K562 (cell line): ENCODE measurements around the gene CFAP206. TPM values are rescaled to one million over a fixed set of nuclear protein-coding genes. Genes with fewer than 3 reads are reported as not detected.

ENCODE experiments used
- ATAC-seq: fragments of 200-7000 bp; cut with Tn5 transposase; 3 replicates; pipeline ENCODE4 v1.9.1; 2020; ENCODE audit warnings: moderate library complexity
- BruUV-seq: library from RNA; stranded (reverse); fragments of 400-500 nt; replicated peaks from 2 replicates; lab custom pipeline; 2021; lab: Mats Ljungman, UMichigan
- CTCF ChIA-PET: fragments of 300-600 bp; formaldehyde crosslinking; extraction: SDS; loops from one replicate; lab custom pipeline; 2021; ENCODE audit warnings: low intra/inter-chr PET ratio; lab: Yijun Ruan, JAX
- POLR2A ChIA-PET: fragments of 300-600, 350-650 bp; sonication (Branson Sonifier 250); formaldehyde crosslinking; extraction: SDS; loops from one replicate; lab custom pipeline; 2021; ENCODE audit warnings: antibody characterized with exemption, inconsistent platforms; lab: Yijun Ruan, JAX
- DNase-seq, 4 experiments: peaks; one replicate each; pipeline versions ENCODE4 v3.0.0 to v3.0.0-alpha.2; 2011 to 2018; ENCODE audit warnings: low spot score in 3 of 4, mixed read lengths in 3 of 4; ENCODE audit errors: extremely low read depth in 1 of 4
- FAIRE-seq: peaks from 2 replicates; lab custom pipeline; 2011; peaks lifted over from hg19 to GRCh38; lab: Jason Lieb, UNC
- H2AFZ ChIP-seq: 2 replicates; pipeline ENCODE4 v1.6.0; 2011; ENCODE audit warnings: low read depth, low read length, control low read depth, inconsistent platforms
- H3K27ac ChIP-seq: fragments of 200-600 bp; 3 replicates; pipeline ENCODE4 v1.8.0; 2011; ENCODE audit warnings: low read depth, mild to moderate bottlenecking, control low read depth, inconsistent platforms, low read length, moderate library complexity, mixed read lengths; ENCODE audit errors: extremely low read depth
- H3K27me3 ChIP-seq, 2 experiments: fragments of 300-600 bp in 1 of 2; 2 replicates in 1 of 2; 3 replicates in 1 of 2; pipeline versions ENCODE4 v1.6.0 to v1.8.0; 2011; ENCODE audit warnings: inconsistent platforms in 2 of 2, low read length in 2 of 2, mild to moderate bottlenecking in 1 of 2, mixed read lengths in 1 of 2, moderate library complexity in 1 of 2; ENCODE audit not compliant: control insufficient read depth in 2 of 2, insufficient read depth in 2 of 2
- H3K36me3 ChIP-seq: fragments of 300-600 bp; 3 replicates; pipeline ENCODE4 v1.8.0; 2011; ENCODE audit warnings: mild to moderate bottlenecking, low read length, inconsistent platforms; ENCODE audit not compliant: control insufficient read depth, insufficient read depth
- H3K4me1 ChIP-seq, 2 experiments: fragments of 200-600 bp in 1 of 2; replicated peaks in 1 of 2; 2 replicates in 1 of 2; 3 replicates in 1 of 2; pipeline versions ENCODE4 v1.5.1 to v1.8.0; 2011; ENCODE audit warnings: inconsistent platforms in 2 of 2, low read length in 2 of 2, mild to moderate bottlenecking in 1 of 2, mixed read lengths in 1 of 2, moderate library complexity in 1 of 2; ENCODE audit not compliant: control insufficient read depth in 2 of 2, insufficient read depth in 2 of 2
- H3K4me2 ChIP-seq: 2 replicates; pipeline ENCODE4 v1.6.1; 2011; ENCODE audit warnings: low read length, control low read depth, inconsistent platforms, mixed read lengths; ENCODE audit not compliant: insufficient read depth
- H3K4me3 ChIP-seq: fragments of 200-600 bp; sonication (generic), shearing (Covaris generic); 2 replicates; pipeline ENCODE4 v1.5.1; 2016; ENCODE audit warnings: control low read depth, inconsistent platforms
- H3K79me2 ChIP-seq: fragments of 200-600 bp; 3 replicates; pipeline ENCODE4 v1.8.0; 2011; ENCODE audit warnings: low read length, inconsistent platforms; ENCODE audit not compliant: control insufficient read depth, insufficient read depth
- H3K9ac ChIP-seq, 2 experiments: 2 replicates each; pipeline versions ENCODE4 v1.6.0 to v1.6.1; 2011; ENCODE audit warnings: low read depth in 2 of 2, low read length in 2 of 2, control low read depth in 1 of 2, inconsistent platforms in 1 of 2, mild to moderate bottlenecking in 1 of 2, mixed read lengths in 1 of 2; ENCODE audit not compliant: insufficient read depth in 1 of 2
- H3K9me1 ChIP-seq: one replicate; pipeline ENCODE4 v1.6.0; 2011; ENCODE audit warnings: inconsistent platforms, mild to moderate bottlenecking, low read length, moderate library complexity; ENCODE audit not compliant: control insufficient read depth, insufficient read depth
- H3K9me3 ChIP-seq: replicated peaks from 2 replicates; pipeline ENCODE4 v1.5.1; 2011; ENCODE audit warnings: low read depth, low read length, inconsistent platforms; ENCODE audit not compliant: control insufficient read depth, insufficient read depth
- H4K20me1 ChIP-seq: replicated peaks from 2 replicates; pipeline ENCODE4 v1.6.1; 2011; ENCODE audit warnings: low read length, inconsistent platforms, mixed read lengths; ENCODE audit not compliant: control insufficient read depth, insufficient read depth
- EGR1 ChIP-seq: fragments of 450-650 bp; conservative IDR thresholded peaks from 2 replicates; pipeline ENCODE4 v1.6.1; 2017; ENCODE audit warnings: mild to moderate bottlenecking
- EP300 ChIP-seq: IDR thresholded peaks from 2 replicates; pipeline ENCODE4 v1.6.1; 2012; ENCODE audit warnings: low read length, improper control_type of control experiment
- KDM1A ChIP-seq, 2 experiments: fragments of 450-650 bp; IDR thresholded peaks; 2 replicates each; pipeline ENCODE4 v1.6.1; 2016; ENCODE audit warnings: mild to moderate bottlenecking in 2 of 2
- PML ChIP-seq: IDR thresholded peaks from 2 replicates; pipeline ENCODE4 v1.6.1; 2012; ENCODE audit warnings: low read length, inconsistent platforms
- RBM25 ChIP-seq: fragments of 200-400 bp; formaldehyde crosslinking; IDR thresholded peaks from 2 replicates; pipeline ENCODE4 v1.6.1; 2018; ENCODE audit warnings: low read length, low read depth, moderate library complexity; ENCODE audit not compliant: severe bottlenecking
- REST ChIP-seq, 2 experiments: fragments of 450-650 bp; formaldehyde crosslinking in 1 of 2; IDR thresholded peaks; 2 replicates each; pipeline versions ENCODE4 v1.4.0 to v1.6.1; 2014 to 2020; ENCODE audit warnings: mild to moderate bottlenecking in 2 of 2, borderline replicate concordance in 1 of 2, low read depth in 1 of 2
- SMAD3 ChIP-seq: fragments of 450-650 bp; formaldehyde crosslinking; conservative IDR thresholded peaks from 2 replicates; pipeline ENCODE4 v1.4.0; 2020; ENCODE audit warnings: mild to moderate bottlenecking
- TBL1XR1 ChIP-seq, 2 experiments: IDR thresholded peaks; 2 replicates each; pipeline ENCODE4 v1.6.1; 2012; ENCODE audit warnings: improper control_type of control experiment in 2 of 2, low read length in 2 of 2, mild to moderate bottlenecking in 1 of 2
- WGBS: fragments of 100-300 bp; shearing (Covaris generic); methylation state at CpG from one replicate; pipeline ENCODE4 v1.1.6; 2016; ENCODE audit warnings: low coverage, mixed read lengths; ENCODE audit not compliant: insufficient coverage; ENCODE audit errors: missing lambda C conversion rate; 5-methylcytosine and 5-hydroxymethylcytosine counted together
- in situ Hi-C: fragments of 300-500 bp; cut with MboI; formaldehyde crosslinking; loops from 4 replicates; pipeline ENCODE4 v1.15.0; 2018; ENCODE audit warnings: inconsistent platforms, mixed read lengths
- intact Hi-C: fragments of 100-400 bp; cut with micrococcal nuclease; formaldehyde crosslinking; loops from 2 replicates; pipeline ENCODE4 v1.14.2; 2022
- polyA plus RNA-seq, 8 experiments: library from polyadenylated mRNA; depleted of rRNA in 4 of 8; stranded (reverse) in 5 of 8; unstranded in 3 of 8; fragments of >200 nt; fragmentation: Nextera tagmentation in 2 of 8; fragmentation: Illumina TruSeq in 1 of 8; extraction: Ambion mirVana in 2 of 8; extraction: Trizol in 1 of 8; gene quantifications; 2 replicates each; pipeline versions ENCODE4 v1.2.1 to v1.2.3, GENCODE V29; 2011 to 2014; ENCODE audit warnings: inconsistent platforms in 1 of 8, missing spikeins in 1 of 8
- total RNA-seq, 7 experiments: library from RNA; depleted of rRNA in 6 of 7; stranded (reverse); fragments of >200 nt in 6 of 7; fragmentation: Illumina TruSeq in 2 of 7; extraction: Trizol in 2 of 7; gene quantifications; 2 replicates each; pipeline versions ENCODE4 v1.2.1 to v1.2.3, GENCODE V29; 2011 to 2021; ENCODE audit warnings: low replicate concordance in 1 of 7
- TF ChIP-seq, protein P1 (sequence below): fragments of 450-650 bp; IDR thresholded peaks from 2 replicates; pipeline ENCODE4 v1.6.1; 2016; ENCODE audit warnings: borderline replicate concordance

The CFAP206 gene
- total and polyA plus RNA-seq, 9 of the 15 experiments (the other 6 are each of a cell fraction or from before 2014, with no cell fraction given), result 0.06 to 0.33 (median 0.18) TPM; not detected in 2

GRCh38 chr6:87364602-87365252, 43.0 kb upstream of the CFAP206 start:
- peak overlapping the region; percentile 51; the same call in 2 of the 3 replicates for H3K27ac ChIP-seq
- ChIA-PET POLR2A (interaction anchor here (0.5 to 1.3 kb wide), 8 partner anchors 9 to 1560 kb away, joined by 3 to 5 read pairs (median 4); partner anchors contain the start of gene SMIM8), CTCF (no interaction called here)
- in situ Hi-C loops, result no loop called here
- H3K79me2 ChIP-seq, result no peaks in the 10 kb centered on the region
- H3K9ac ChIP-seq, result no peak overlapping the region
- H3K4me1 ChIP-seq, result peaks cover 4 to 10% of the 10 kb centered on the region in 2 experiments; a peak in 4 of 5 replicates
- no peaks in the 10 kb centered on the region for H3K9me1 ChIP-seq
- H4K20me1 ChIP-seq, result no peaks in the 10 kb centered on the region
- intact Hi-C loops, result loop anchor here (2.0 kb wide), 1 partner anchor 42 kb away; the partner anchor contains the start of gene SMIM8
- no TSS peak for BruUV-seq
- DNase-seq (peak; percentile 82 to 90 (median 84)), ATAC-seq (peak; percentile 96), FAIRE-seq (peak; percentile 96)
- WGBS, result 3% methylated on average over 5 of the region's 5 CpGs
- no peaks in the 10 kb centered on the region for H3K27me3 ChIP-seq
- H3K4me3 ChIP-seq, result no peak overlapping the region
- no peak overlapping the region for H2AFZ ChIP-seq
- H3K36me3 ChIP-seq, result no peaks in the 10 kb centered on the region
- peaks cover 17% of the 10 kb centered on the region; the same call in 1 of the 2 replicates for H3K9me3 ChIP-seq
- H3K4me2 ChIP-seq, result peak overlapping the region; percentile 33; the same call in 1 of the 2 replicates
- TF ChIP-seq KDM1A (IDR thresholded peaks at IDR 0.05), result peak; percentile 82 to 84
- TF ChIP-seq SMAD3 (CRISPR knock-in tag), result no peak
- TF ChIP-seq, protein P1, sequence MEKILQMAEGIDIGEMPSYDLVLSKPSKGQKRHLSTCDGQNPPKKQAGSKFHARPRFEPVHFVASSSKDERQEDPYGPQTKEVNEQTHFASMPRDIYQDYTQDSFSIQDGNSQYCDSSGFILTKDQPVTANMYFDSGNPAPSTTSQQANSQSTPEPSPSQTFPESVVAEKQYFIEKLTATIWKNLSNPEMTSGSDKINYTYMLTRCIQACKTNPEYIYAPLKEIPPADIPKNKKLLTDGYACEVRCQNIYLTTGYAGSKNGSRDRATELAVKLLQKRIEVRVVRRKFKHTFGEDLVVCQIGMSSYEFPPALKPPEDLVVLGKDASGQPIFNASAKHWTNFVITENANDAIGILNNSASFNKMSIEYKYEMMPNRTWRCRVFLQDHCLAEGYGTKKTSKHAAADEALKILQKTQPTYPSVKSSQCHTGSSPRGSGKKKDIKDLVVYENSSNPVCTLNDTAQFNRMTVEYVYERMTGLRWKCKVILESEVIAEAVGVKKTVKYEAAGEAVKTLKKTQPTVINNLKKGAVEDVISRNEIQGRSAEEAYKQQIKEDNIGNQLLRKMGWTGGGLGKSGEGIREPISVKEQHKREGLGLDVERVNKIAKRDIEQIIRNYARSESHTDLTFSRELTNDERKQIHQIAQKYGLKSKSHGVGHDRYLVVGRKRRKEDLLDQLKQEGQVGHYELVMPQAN, result no peak
- TF ChIP-seq REST (IDR thresholded peaks at IDR 0.05; ENCODE audit: borderline replicate concordance), result no peak
- TF ChIP-seq REST (CRISPR knock-in tag; IDR thresholded peaks at IDR 0.05; ENCODE audit: low read depth), result no peak
- peak; percentile 92 for TF ChIP-seq EP300
- no peak for TF ChIP-seq EGR1
- TF ChIP-seq PML, result peak; percentile 87
- TF ChIP-seq RBM25, result no peak
- TF ChIP-seq TBL1XR1 (IDR thresholded peaks at IDR 0.05; ENCODE audit: low read length in 2 of 2), result peak in 1 of 2 experiments; percentile 78; a peak in 1 of 4 replicates
